Activated naive CD8-positive, alpha-beta T cell (primary cell): ENCODE measurements around the gene ARHGAP45.
"Not testable (repeated sequence)": the region's sequence is repeated elsewhere in the genome, so short reads cannot be mapped to it uniquely, and the experiment has no call there.

Source experiments
- H3K27ac Mint-ChIP-seq: one replicate; pipeline ENCODE4 v1.8.0; 2021; ENCODE audit warnings: mixed read lengths
- H3K27me3 Mint-ChIP-seq: one replicate; pipeline ENCODE4 v1.8.0; 2021; ENCODE audit warnings: mixed read lengths
- H3K36me3 Mint-ChIP-seq: one replicate; pipeline ENCODE4 v1.8.0; 2021; ENCODE audit warnings: mixed read lengths
- H3K4me1 Mint-ChIP-seq: one replicate; pipeline ENCODE4 v1.8.0; 2021; ENCODE audit warnings: low read depth, mixed read lengths
- H3K4me3 Mint-ChIP-seq: one replicate; pipeline ENCODE4 v1.8.0; 2021; ENCODE audit warnings: mild to moderate bottlenecking, mixed read lengths
- H3K9me3 Mint-ChIP-seq: one replicate; pipeline ENCODE4 v1.8.0; 2021; ENCODE audit warnings: low read depth, mixed read lengths

Gene ARHGAP45, protein sequence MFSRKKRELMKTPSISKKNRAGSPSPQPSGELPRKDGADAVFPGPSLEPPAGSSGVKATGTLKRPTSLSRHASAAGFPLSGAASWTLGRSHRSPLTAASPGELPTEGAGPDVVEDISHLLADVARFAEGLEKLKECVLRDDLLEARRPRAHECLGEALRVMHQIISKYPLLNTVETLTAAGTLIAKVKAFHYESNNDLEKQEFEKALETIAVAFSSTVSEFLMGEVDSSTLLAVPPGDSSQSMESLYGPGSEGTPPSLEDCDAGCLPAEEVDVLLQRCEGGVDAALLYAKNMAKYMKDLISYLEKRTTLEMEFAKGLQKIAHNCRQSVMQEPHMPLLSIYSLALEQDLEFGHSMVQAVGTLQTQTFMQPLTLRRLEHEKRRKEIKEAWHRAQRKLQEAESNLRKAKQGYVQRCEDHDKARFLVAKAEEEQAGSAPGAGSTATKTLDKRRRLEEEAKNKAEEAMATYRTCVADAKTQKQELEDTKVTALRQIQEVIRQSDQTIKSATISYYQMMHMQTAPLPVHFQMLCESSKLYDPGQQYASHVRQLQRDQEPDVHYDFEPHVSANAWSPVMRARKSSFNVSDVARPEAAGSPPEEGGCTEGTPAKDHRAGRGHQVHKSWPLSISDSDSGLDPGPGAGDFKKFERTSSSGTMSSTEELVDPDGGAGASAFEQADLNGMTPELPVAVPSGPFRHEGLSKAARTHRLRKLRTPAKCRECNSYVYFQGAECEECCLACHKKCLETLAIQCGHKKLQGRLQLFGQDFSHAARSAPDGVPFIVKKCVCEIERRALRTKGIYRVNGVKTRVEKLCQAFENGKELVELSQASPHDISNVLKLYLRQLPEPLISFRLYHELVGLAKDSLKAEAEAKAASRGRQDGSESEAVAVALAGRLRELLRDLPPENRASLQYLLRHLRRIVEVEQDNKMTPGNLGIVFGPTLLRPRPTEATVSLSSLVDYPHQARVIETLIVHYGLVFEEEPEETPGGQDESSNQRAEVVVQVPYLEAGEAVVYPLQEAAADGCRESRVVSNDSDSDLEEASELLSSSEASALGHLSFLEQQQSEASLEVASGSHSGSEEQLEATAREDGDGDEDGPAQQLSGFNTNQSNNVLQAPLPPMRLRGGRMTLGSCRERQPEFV

DNA sequence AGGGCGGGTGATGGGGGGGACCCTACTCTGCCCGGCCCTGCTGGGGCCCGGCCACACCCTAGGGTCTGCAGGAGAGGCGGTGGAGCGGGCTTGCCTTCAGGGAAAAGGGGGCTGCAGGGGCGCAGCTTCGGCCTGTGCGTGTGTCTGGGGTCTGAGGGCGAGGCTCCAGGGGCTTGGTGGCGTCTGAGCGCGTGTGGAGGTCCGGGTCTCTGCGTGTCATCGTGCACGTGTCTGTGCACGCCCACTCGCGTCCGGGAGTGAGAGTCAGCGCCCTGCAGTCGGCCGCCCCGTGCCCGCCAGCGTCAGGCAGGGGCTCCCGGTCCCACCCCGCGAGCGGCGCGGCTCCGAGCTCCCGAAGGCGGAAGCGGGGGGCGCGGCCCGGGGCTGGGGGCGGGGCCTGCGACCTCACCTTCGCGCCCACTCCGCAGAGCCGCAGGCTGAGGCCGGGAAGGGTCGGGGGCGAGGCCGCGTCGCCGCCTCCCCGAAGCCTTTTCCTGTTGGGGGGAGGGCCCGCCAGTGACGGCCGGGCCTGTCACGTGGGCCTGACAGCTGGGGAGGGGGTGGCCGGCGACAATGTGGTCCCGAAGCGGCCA lies at the start of gene ARHGAP45:
Gene ARHGAP45 (plus strand): TSS at position 420 of the 593 bp plus-strand sequence. CDS start 239 bp downstream, outside the sequence.
- no peaks in the 10 kb centered on the region for H3K27me3 Mint-ChIP-seq
- H3K4me3 Mint-ChIP-seq, result peak within 1 kb of the TSS; percentile 91
- peak within 1 kb of the TSS; percentile 64 for H3K27ac Mint-ChIP-seq
- peaks cover 35% of the 10 kb centered on the region for H3K4me1 Mint-ChIP-seq
- peaks cover 8% of the 10 kb centered on the region for H3K36me3 Mint-ChIP-seq
- H3K9me3 Mint-ChIP-seq, result no peaks in the 10 kb centered on the region

DNA sequence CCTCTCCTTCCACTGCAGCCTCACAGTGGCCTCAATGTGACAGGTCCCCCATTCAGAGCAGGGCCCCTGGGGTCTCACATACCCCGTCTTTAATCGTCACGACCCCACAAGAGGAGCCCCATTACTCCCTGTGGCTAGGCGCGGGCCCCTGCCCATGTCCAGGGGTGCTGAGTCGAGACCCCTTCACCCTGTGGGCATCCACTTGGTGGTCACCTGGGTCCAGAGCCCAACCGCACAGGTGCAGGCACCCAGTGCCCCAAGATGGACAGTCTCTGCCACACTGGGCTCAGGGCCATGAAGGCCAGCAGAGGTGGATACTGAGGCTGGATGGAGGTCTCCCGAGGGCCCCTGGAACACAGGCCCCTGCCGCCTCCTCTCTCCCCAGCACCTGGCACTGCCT lies 49.1 kb upstream of the ARHGAP45 start:
- Mint-ChIP-seq H3K4me1 (peaks cover 37% of the 10 kb centered on the region), H3K27me3 (no peaks in the 10 kb centered on the region), H3K36me3 (no peaks in the 10 kb centered on the region), H3K9me3 (no peaks in the 10 kb centered on the region), H3K4me3 (peak overlapping the region; percentile 93), H3K27ac (peak overlapping the region; percentile 28)

DNA sequence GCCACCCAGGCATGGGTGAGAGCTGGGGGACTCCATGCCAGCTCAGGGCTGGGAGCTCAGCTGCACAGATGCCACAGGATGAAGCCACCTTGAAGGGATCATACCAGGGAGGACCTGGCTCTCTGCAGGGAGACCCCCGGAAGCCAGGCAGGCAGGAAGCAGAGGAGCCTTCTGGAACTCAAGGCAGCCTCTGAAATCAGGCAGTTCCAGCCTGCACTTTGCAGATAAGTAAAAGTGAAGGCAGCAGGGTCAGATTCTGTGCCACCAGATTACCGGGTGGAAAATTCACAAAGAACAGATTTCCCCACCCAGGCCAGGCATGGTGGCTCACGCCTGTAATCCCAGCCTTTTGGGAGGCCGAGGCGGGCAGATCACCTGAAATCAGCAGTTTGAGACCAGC lies 48.6 kb upstream of the ARHGAP45 start:
- Mint-ChIP-seq H3K36me3 (no peaks in the 10 kb centered on the region), H3K4me3 (peak overlapping the region; percentile 93), H3K27me3 (no peaks in the 10 kb centered on the region), H3K27ac (no peak overlapping the region), H3K4me1 (peaks cover 37% of the 10 kb centered on the region), H3K9me3 (no peaks in the 10 kb centered on the region)

DNA sequence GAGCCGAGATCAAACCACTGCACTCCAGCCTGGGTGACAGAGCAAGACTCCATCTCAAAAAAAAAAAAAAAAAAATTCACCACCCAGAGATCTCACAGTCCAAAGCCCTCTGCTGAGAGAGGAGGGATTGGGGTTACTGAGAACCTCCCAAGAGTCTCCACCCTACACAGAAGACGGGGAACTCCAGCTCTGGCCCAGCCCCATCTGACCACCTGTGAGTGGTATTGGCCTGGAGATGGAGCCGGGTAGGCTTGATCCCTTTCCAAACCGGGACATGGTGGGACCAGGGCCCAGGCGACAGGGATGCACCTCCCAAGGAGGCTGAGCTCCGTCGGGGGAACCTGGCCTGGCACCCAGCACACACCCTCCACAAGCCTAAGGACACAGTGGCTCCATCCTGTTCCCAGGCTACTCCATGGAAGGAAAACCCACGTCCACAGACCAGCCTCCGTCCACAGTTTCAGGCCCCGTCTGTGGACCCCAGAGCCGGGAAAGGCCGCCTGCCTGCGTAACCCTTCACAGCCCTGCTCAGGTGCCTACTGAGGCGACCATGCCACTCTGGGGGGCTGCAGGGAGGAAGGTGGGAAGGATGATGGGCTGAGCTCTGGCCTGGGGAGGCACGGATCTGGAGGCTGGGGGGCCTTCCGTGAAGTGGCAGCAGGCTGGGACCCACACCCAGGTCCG lies 47.9 kb upstream of the ARHGAP45 start:
- Mint-ChIP-seq H3K27ac (peak overlapping the region; percentile 61), H3K4me3 (peak overlapping the region; percentile 93), H3K27me3 (no peaks in the 10 kb centered on the region), H3K4me1 (peaks cover 37% of the 10 kb centered on the region), H3K36me3 (no peaks in the 10 kb centered on the region), H3K9me3 (no peaks in the 10 kb centered on the region)

DNA sequence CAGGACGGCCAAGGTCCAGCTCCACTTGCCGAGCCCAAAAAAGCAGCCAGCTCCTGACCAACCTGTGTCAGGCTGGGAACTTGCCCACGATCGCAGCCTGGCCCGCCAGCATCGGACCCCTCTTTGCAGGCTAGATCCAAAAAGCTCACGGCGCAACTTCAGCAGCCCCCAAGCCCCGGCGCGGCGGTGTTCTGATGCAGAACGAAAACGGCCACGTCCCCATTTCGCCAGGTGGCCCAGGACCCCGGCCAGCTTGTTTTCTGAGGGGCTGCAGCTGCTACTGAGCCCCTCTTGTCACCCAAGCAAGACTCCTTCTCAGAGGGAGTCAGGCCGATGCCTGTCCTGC lies 47.4 kb upstream of the ARHGAP45 start:
- H3K4me1 Mint-ChIP-seq, result peaks cover 34% of the 10 kb centered on the region
- H3K36me3 Mint-ChIP-seq, result no peaks in the 10 kb centered on the region
- no peaks in the 10 kb centered on the region for H3K9me3 Mint-ChIP-seq
- H3K4me3 Mint-ChIP-seq, result peak overlapping the region; percentile 93
- H3K27me3 Mint-ChIP-seq, result no peaks in the 10 kb centered on the region
- H3K27ac Mint-ChIP-seq, result no peak overlapping the region

DNA sequence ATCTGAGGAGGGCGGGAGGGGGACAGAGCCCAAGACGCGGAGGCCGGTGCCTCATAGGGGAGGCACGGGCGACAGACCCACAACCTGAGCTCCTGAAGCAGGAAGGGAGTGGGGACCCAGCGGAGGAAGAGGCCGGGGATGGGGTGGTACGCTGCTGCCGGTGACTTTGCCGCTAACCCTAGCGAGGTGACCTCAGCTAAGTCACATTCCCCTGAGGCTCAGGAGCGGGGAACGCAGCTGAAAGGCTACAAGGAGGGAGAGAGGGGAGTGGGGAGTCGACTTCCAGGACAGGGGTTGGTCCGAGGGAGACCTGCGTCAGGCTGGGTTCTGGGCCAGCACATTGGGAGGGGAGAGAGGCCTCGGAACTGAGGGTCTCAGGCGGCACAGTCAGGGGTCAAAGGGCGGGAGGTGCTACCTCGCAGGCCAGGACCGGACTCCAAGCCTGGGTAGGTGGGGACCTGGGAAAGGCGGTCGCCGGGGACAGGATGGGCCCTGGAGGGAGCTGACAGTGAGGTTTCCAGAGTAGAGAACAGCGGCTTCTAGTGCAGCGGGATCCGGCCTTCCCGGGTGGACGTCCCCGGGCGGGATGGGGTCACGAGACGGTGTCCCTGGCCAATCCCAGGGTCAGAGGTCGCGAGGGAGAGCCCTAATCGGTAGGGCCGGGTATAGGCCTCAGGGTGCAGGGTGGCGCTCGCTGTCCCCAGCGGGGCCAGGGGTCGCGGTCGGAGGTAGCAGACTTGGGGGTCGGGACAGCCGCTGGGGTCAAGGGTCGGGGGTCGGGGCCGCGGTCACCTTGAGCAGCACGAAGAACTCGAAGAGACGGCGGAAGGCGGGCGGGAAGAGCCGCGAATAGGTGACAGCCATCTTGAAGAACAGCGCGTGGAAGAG lies 46.7 kb upstream of the ARHGAP45 start:
- Mint-ChIP-seq H3K4me1 (peaks cover 36% of the 10 kb centered on the region), H3K27ac (peak overlapping the region; percentile 89), H3K36me3 (no peaks in the 10 kb centered on the region)

DNA sequence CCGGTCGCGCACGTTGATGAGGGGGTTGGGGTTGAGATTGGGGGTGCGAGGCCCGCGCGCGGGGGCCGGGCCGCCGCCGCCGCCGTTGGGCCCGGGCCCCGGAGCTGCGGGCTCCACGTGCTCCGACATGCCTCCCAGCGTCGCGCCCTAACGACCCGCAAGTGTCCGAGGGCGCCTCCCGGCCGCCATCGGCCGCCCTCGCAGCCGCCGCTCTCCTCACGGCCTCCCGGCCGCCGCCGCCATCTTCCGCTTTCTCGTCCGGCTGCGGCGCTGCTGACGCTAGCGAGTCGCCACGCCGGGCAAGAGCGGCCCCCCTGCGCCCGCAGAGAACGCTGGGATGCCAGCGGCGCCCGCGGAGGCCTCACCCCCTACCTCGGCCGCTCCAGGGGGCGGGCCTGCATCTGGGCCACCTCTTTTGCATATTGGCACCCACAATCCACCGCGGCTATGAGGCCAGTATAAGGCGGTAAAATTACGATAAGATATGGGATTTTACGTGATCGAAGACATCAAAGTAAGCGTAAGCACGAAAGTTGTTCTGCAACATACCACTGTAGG lies 46.0 kb upstream of the ARHGAP45 start, which contains the start of gene TMEM259:
Gene TMEM259 (minus strand): TSS at position 256 of the 558 bp plus-strand sequence. CDS start 127 bp downstream, at position 129.
- Mint-ChIP-seq H3K27ac (peak within 1 kb of the TSS; percentile 99), H3K36me3 (no peaks in the 10 kb centered on the region), H3K27me3 (no peaks in the 10 kb centered on the region), H3K4me1 (peaks cover 33% of the 10 kb centered on the region), H3K9me3 (no peaks in the 10 kb centered on the region), H3K4me3 (peak within 1 kb of the TSS; percentile 93)

More for the DNA sequence above, 46.7 kb upstream of the ARHGAP45 start:
- H3K27me3 Mint-ChIP-seq, result no peaks in the 10 kb centered on the region
- H3K4me3 Mint-ChIP-seq, result peak overlapping the region; percentile 93
- H3K9me3 Mint-ChIP-seq, result no peaks in the 10 kb centered on the region

DNA sequence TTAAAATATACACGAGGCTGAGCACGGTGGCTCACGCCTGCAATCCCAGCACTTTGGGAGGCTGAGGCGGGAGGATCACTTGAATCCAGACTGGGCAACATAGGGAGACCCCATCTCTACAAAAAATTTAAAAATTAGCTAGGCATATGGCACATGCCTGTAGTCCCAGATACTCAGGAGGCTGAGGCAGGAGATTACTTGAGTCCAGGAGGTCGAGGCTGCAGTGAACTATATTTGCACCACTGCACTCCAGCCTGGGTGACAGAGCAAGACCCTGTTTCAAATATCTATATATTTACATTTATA lies 43.1 kb upstream of the ARHGAP45 start:
- H3K9me3 Mint-ChIP-seq, H3K4me3 Mint-ChIP-seq, H3K27ac Mint-ChIP-seq, H3K36me3 Mint-ChIP-seq, H3K27me3 Mint-ChIP-seq: not testable (repeated sequence)
- peaks cover 21% of the 10 kb centered on the region for H3K4me1 Mint-ChIP-seq

DNA sequence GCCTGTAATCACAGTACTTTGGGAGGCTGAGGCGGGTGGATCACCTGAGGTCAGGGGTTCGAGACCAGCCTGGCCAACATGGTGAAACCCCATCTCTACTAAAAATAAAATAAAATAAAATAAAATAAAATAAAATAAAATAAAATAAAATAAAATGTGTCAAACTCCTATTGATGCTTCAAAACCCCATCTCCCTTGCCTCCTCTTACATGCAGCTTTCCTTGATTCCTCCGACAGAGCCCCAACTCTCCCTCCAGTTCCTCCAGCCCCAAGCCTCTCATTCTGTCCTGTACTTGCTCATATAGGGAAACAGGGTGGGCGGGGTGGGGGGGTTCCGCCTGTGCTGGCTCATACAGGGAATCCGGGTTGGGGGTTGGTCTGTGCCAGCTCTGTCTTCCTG lies 41.9 kb upstream of the ARHGAP45 start:
- H3K36me3 Mint-ChIP-seq, H3K4me3 Mint-ChIP-seq, H3K9me3 Mint-ChIP-seq, H3K27ac Mint-ChIP-seq, H3K27me3 Mint-ChIP-seq: not testable (repeated sequence)
- H3K4me1 Mint-ChIP-seq, result peaks cover 25% of the 10 kb centered on the region

DNA sequence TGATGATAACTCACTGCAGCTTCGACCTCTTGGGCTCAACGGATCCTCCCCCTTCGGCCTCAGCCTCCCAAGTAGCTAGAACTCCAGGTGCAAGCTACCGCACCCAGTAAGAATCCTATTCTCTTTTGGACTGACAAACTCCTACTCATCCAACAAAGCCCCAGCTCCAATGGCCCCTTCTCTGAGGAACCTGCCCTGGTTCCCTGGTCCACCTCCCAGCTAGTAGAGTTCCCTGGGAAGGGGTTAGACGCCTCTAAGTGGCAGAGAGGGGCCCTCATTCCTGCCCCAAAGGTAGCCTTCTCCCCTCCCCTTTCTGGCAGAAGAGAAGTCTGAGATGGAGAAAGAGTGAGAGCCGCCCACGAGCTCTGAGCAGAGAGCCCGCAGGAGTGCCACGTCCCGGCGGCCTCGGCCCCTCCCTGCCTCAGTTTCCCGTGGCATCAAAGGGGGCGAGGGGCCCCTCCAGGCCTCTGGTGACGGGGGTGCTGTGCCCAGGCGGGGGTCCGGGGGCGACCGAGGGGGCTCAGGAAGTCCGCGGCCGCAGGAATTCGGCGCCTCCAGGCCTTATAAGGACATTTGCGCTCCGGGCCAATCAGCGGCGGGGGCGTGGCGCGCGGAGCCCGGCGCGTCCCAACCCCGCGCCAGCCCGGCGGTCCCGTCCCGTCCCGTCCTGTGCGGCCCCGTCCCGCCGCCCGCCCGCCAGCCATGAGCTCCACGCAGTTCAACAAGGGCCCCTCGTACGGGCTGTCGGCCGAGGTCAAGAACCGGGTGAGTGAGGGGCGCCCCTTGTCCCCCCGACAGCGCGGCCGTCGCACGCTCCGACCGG lies 40.8 kb upstream of the ARHGAP45 start, which contains the start of gene CNN2:
Gene CNN2 (plus strand): TSS at position 649 of the 823 bp plus-strand sequence. CDS start 54 bp downstream, at position 703.
- Mint-ChIP-seq H3K27me3 (no peaks in the 10 kb centered on the region), H3K4me1 (peaks cover 31% of the 10 kb centered on the region), H3K36me3 (no peaks in the 10 kb centered on the region), H3K9me3 (no peaks in the 10 kb centered on the region), H3K27ac (peak within 1 kb of the TSS; percentile 81), H3K4me3 (peak within 1 kb of the TSS; percentile 93)

DNA sequence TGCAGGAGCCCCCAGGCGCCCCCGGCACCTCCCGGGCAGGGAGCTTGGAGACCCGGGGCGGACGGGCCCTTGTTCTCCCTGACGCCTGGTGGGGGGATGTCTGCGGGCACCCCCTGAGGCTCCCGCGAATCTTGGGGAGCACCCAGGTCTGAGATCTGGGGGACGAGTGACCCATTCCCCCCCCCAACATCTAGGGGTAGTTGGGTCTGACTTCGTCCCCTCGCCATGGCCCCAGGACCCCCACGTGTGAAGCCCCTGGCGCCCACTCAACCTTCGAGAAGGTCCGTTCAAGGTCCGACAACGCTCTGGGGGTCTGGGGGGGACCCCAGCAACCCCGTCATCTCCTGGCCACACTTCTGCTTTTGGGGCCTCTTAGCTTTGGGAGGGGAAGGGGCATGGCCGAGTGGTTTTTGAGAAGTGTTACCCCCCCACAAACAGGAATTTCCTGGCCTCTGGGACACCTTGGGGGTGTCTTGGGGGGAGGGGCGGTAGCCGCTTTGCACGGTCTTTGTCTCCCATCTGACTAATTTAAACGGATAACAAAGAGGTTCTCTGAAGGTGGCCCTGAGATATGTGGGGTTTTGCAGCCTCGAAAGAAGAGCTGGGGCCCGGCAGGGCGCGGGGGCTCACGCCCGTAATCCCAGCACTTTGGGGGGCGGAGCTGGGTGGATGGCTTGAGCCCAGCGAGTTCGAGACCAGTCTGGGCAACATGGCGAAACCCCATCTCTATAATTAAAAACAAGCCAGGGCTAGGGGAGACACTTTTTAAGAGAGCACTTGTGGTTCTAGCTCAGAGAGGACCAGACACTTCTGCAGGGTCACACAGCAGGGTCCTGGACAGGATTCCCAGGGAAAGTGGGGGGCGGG lies 40.0 kb upstream of the ARHGAP45 start:
- Mint-ChIP-seq H3K4me3 (peak overlapping the region; percentile 93), H3K4me1 (peaks cover 26% of the 10 kb centered on the region), H3K27me3 (no peaks in the 10 kb centered on the region), H3K9me3 (no peaks in the 10 kb centered on the region), H3K36me3 (no peaks in the 10 kb centered on the region), H3K27ac (peak overlapping the region; percentile 81)

DNA sequence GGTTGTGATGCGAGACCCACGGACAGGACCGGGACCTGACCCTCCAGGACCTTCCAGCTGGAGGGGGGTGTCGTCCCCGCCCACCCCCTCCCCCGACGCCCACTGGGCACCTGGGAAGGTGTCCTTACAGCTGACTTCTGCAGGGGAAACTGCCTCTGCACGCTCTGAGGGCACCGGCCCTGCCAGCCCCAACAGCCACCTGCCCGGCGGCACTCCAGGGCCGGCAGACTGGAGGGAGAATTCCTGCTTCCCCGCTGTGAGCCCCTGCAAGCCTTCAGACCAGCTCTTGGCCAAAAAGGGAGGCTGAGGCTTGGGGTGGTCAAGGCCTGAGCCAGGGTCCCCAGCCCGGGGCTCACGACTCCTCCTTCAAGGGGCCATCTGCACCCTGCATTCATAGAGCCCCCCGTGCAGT lies 39.3 kb upstream of the ARHGAP45 start:
- H3K27ac Mint-ChIP-seq, result peak overlapping the region; percentile 64
- H3K9me3 Mint-ChIP-seq, result no peaks in the 10 kb centered on the region
- H3K36me3 Mint-ChIP-seq, result no peaks in the 10 kb centered on the region
- peak overlapping the region; percentile 93 for H3K4me3 Mint-ChIP-seq
- H3K27me3 Mint-ChIP-seq, result no peaks in the 10 kb centered on the region
- H3K4me1 Mint-ChIP-seq, result peaks cover 31% of the 10 kb centered on the region
